A549 (cell line): ENCODE measurements around the gene RGS9BP. TPM values are rescaled to one million over a fixed set of nuclear protein-coding genes. Genes with fewer than 3 reads are reported as not detected.

Source experiments
- ATAC-seq, 2 experiments: fragments of 200-7000 bp in 1 of 2; fragments of >200 bp in 1 of 2; cut with Nextera tagmentation in 1 of 2; cut with Tn5 transposase in 1 of 2; 3 replicates each; pipeline versions ENCODE4 v1.8.0 to v1.9.1; 2018 to 2020; ENCODE audit warnings: mild to moderate bottlenecking in 1 of 2, moderate library complexity in 1 of 2
- CTCF ChIA-PET: fragments of 300-600 bp; sonication (Branson Sonifier 250); formaldehyde crosslinking; extraction: SDS; loops from one replicate; lab custom pipeline; 2021; ENCODE audit warnings: antibody characterized with exemption, inconsistent platforms; lab: Yijun Ruan, JAX
- POLR2A ChIA-PET: fragments of 350-600 bp; formaldehyde crosslinking; extraction: SDS; loops from one replicate; lab custom pipeline; 2021; ENCODE audit warnings: antibody characterized with exemption, inconsistent platforms; lab: Yijun Ruan, JAX
- DNase-seq, 2 experiments: peaks; one replicate each; pipeline versions ENCODE4 v3.0.0 to v3.0.0-alpha.2; 2011 to 2016; ENCODE audit warnings: low read depth in 1 of 2, low spot score in 1 of 2
- FAIRE-seq: peaks from 2 replicates; lab custom pipeline; 2011; peaks lifted over from hg19 to GRCh38; lab: Jason Lieb, UNC
- H3K27ac ChIP-seq, 2 experiments: fragments of >200 bp; sonication (Bioruptor Twin); formaldehyde crosslinking; 3 replicates each; pipeline ENCODE4 v1.5.1; 2016 to 2017
- H3K4me1 ChIP-seq: fragments of >200 bp; sonication (Bioruptor Twin); formaldehyde crosslinking; 3 replicates; pipeline ENCODE4 v1.6.1; 2016
- H3K4me2 ChIP-seq: fragments of >200 bp; sonication (Bioruptor Twin); formaldehyde crosslinking; 3 replicates; pipeline ENCODE4 v1.6.1; 2016
- H3K4me3 ChIP-seq: fragments of >200 bp; sonication (Bioruptor Twin); formaldehyde crosslinking; 3 replicates; pipeline ENCODE4 v1.5.1; 2016
- H3K9me3 ChIP-seq: fragments of >200 bp; sonication (Bioruptor Twin); formaldehyde crosslinking; 3 replicates; pipeline ENCODE4 v1.6.1; 2016
- ATOH8 ChIP-seq: fragments of 250-450 bp; sonication (Bioruptor Pico); IDR thresholded peaks from 2 replicates; pipeline ENCODE4 v1.5.0; 2020; ENCODE audit warnings: low read depth, mild to moderate bottlenecking, moderate library complexity
- BCL3 ChIP-seq: fragments of >200 bp; sonication (Bioruptor Twin); formaldehyde crosslinking; IDR thresholded peaks from 3 replicates; pipeline ENCODE4 v1.6.1; 2016
- BHLHE40 ChIP-seq: IDR thresholded peaks from 2 replicates; pipeline ENCODE4 v1.6.1; 2012; ENCODE audit warnings: low read depth, low read length, inconsistent platforms
- CBX8 ChIP-seq: fragments of 200-600 bp; sonication (generic); IDR thresholded peaks from 2 replicates; pipeline ENCODE4 v1.6.1; 2016
- CTCF ChIP-seq: fragments of >200 bp; sonication (Bioruptor Twin); formaldehyde crosslinking; IDR thresholded peaks from 3 replicates; pipeline ENCODE4 v1.5.1; 2016
- E2F6 ChIP-seq: IDR thresholded peaks from 2 replicates; pipeline ENCODE4 v1.6.1; 2012; ENCODE audit warnings: low read depth, borderline replicate concordance
- EHF ChIP-seq: fragments of 250-450 bp; sonication (Bioruptor Pico); IDR thresholded peaks from 2 replicates; pipeline ENCODE4 v1.5.0; 2020; ENCODE audit warnings: mild to moderate bottlenecking
- EHMT2 ChIP-seq: fragments of 200-600 bp; sonication (generic); IDR thresholded peaks from 2 replicates; pipeline ENCODE4 v1.6.1; 2016; ENCODE audit warnings: antibody characterized with exemption, low read depth, mild to moderate bottlenecking, moderate library complexity
- FOSL2 ChIP-seq, 2 experiments: fragments of 450-650 bp in 1 of 2; fragments of >200 bp in 1 of 2; sonication (Bioruptor Twin) in 1 of 2; formaldehyde crosslinking; IDR thresholded peaks; 2 replicates each; pipeline versions ENCODE4 v1.5.0 to v1.6.1; 2016 to 2020; ENCODE audit warnings: mild to moderate bottlenecking in 1 of 2, moderate library complexity in 1 of 2
- HEYL ChIP-seq: fragments of 250-450 bp; sonication (Bioruptor Pico); IDR thresholded peaks from 2 replicates; pipeline ENCODE4 v1.8.0; 2021; ENCODE audit warnings: mild to moderate bottlenecking, moderate library complexity
- HOXB5 ChIP-seq: fragments of 250-450 bp; sonication (Bioruptor Pico); IDR thresholded peaks from 2 replicates; pipeline ENCODE4 v1.5.0; 2020; ENCODE audit warnings: mild to moderate bottlenecking, moderate library complexity
- JUN ChIP-seq, 2 experiments: fragments of >200 bp; sonication (Bioruptor Twin); formaldehyde crosslinking; IDR thresholded peaks; 2 replicates in 1 of 2; 3 replicates in 1 of 2; pipeline ENCODE4 v1.6.1; 2016 to 2017
- KDM5A ChIP-seq: fragments of 200-600 bp; sonication (generic); IDR thresholded peaks from 2 replicates; pipeline ENCODE4 v1.6.1; 2016; ENCODE audit warnings: antibody characterized with exemption, mild to moderate bottlenecking
- MAX ChIP-seq: IDR thresholded peaks from 2 replicates; pipeline ENCODE4 v1.6.1; 2012
- MAZ ChIP-seq: fragments of 150-350 bp; IDR thresholded peaks from 2 replicates; pipeline ENCODE4 v1.6.1; 2014; ENCODE audit warnings: antibody characterized with exemption, low read depth, low read length, borderline replicate concordance
- MYC ChIP-seq: IDR thresholded peaks from 2 replicates; pipeline ENCODE4 v1.6.1; 2012; ENCODE audit warnings: mild to moderate bottlenecking, inconsistent platforms, low read length, improper control_type of control experiment, borderline replicate concordance
- NPAS2 ChIP-seq: fragments of 250-450 bp; sonication (Bioruptor Pico); IDR thresholded peaks from 2 replicates; pipeline ENCODE4 v1.8.0; 2022; ENCODE audit warnings: mild to moderate bottlenecking, moderate library complexity, borderline replicate concordance
- PBX3 ChIP-seq: IDR thresholded peaks from 2 replicates; pipeline ENCODE4 v1.6.1; 2012
- PHF8 ChIP-seq: fragments of 200-600 bp; sonication (generic); IDR thresholded peaks from 2 replicates; pipeline ENCODE4 v1.6.1; 2016; ENCODE audit warnings: low read depth, mild to moderate bottlenecking, antibody characterized with exemption, moderate library complexity, borderline replicate concordance
- POLR2A ChIP-seq: IDR thresholded peaks from 2 replicates; pipeline ENCODE4 v1.6.1; 2012; ENCODE audit warnings: mild to moderate bottlenecking, low read length
- RFX5 ChIP-seq: fragments of 450-650 bp; IDR thresholded peaks from 2 replicates; pipeline ENCODE4 v1.7.1; 2014; ENCODE audit warnings: antibody characterized with exemption, mild to moderate bottlenecking, moderate library complexity
- SMC3 ChIP-seq: fragments of >200 bp; sonication (Bioruptor Twin); formaldehyde crosslinking; IDR thresholded peaks from 3 replicates; pipeline ENCODE4 v1.6.1; 2018; ENCODE audit warnings: inconsistent platforms
- TFCP2L1 ChIP-seq: fragments of 250-450 bp; sonication (Bioruptor Pico); IDR thresholded peaks from 2 replicates; pipeline ENCODE4 v1.5.0; 2021; ENCODE audit warnings: mild to moderate bottlenecking
- TP53 ChIP-seq: fragments of 250-450 bp; sonication (Bioruptor Pico); IDR thresholded peaks from 2 replicates; pipeline ENCODE4 v1.5.0; 2021; ENCODE audit warnings: mild to moderate bottlenecking, moderate library complexity
- ZFP36 ChIP-seq: fragments of 450-650 bp; IDR thresholded peaks from 2 replicates; pipeline ENCODE4 v1.6.1; 2014; ENCODE audit warnings: borderline replicate concordance; ENCODE audit not compliant: partially characterized antibody
- WGBS: methylation state at CpG from one replicate; pipeline ENCODE4 v1.1.6; 2017; ENCODE audit errors: missing lambda C conversion rate; 5-methylcytosine and 5-hydroxymethylcytosine counted together
- polyA plus RNA-seq, 4 experiments: library from polyadenylated mRNA; depleted of rRNA in 3 of 4; stranded (reverse); fragments of >200 nt; fragmentation: RNase III in 1 of 4; extraction: RNeasy Plus Mini Kit Qiagen cat#74134 plus additional on column Dnase treatment in 1 of 4; gene quantifications; 2 replicates in 3 of 4; 3 replicates in 1 of 4; pipeline ENCODE4 v1.2.3, GENCODE V29; 2011 to 2017

Gene RGS9BP
- polyA plus RNA-seq, 2 of the 4 experiments (the other 2 are of a cell fraction) = 0.17 to 0.41 TPM

- FAIRE-seq = peak; percentile 96
- TF ChIP-seq CTCF (no peak), POLR2A (peak; percentile 87), SMC3 (no peak), EHF (CRISPR knock-in tag) (no peak), EHMT2 (no peak), KDM5A (no peak), HEYL (CRISPR knock-in tag) (no peak), BHLHE40 (peak; percentile 64), ZFP36 (no peak), TP53 (CRISPR knock-in tag) (peak; percentile 17; the same call in 1 of the 2 replicates), BCL3 (0 out of 3 replicates have a peak, but pooled peaks have one; percentile 57), PBX3 (peak; percentile 99), MAX (peak; percentile 85), CBX8 (no peak), TFCP2L1 (peak; percentile 59; the same call in 1 of the 2 replicates), MYC (no peak), NPAS2 (CRISPR knock-in tag) (no peak), E2F6 (0 out of 2 replicates have a peak, but pooled peaks have one; percentile 55), RFX5 (peak; percentile 60; the same call in 1 of the 2 replicates), PHF8 (peak; percentile 80; the same call in 1 of the 2 replicates), HOXB5 (CRISPR knock-in tag) (peak; percentile 62; the same call in 1 of the 2 replicates), FOSL2 (IDR thresholded peaks at IDR 0.05) (no peak), FOSL2 (CRISPR knock-in tag; IDR thresholded peaks at IDR 0.05) (0 out of 2 replicates have a peak, but pooled peaks have one; percentile 15), MAZ (peak; percentile 26; the same call in 1 of the 2 replicates), ATOH8 (CRISPR knock-in tag) (0 out of 2 replicates have a peak, but pooled peaks have one; percentile 39), JUN (IDR thresholded peaks at IDR 0.05) (peak in 1 of 2 experiments; percentile 81; a peak in 3 of 5 replicates)
- Histone ChIP-seq H3K27ac (peak within 1 kb of the TSS; percentile 82 to 88), H3K4me2 (peak within 1 kb of the TSS; percentile 85), H3K4me3 (peak within 1 kb of the TSS; percentile 84), H3K9me3 (no peaks in the 10 kb centered on the region; the same call in 2 of the 3 replicates), H3K4me1 (peaks cover 16% of the 10 kb centered on the region)
- WGBS = under 1% methylated on average over 70 of the region's 75 CpGs
- ATAC-seq = peak; percentile 82 to 94
- CTCF ChIA-PET = interaction anchor here (0.6 to 2.2 kb wide), 8 partner anchors 17 to 509 kb away, joined by 3 to 9 read pairs (median 3); partner anchors contain the start of gene NUDT19
- POLR2A ChIA-PET = interaction anchor here (0.5 to 2.2 kb wide), 9 partner anchors 13 to 502 kb away, joined by 3 to 24 read pairs (median 5); partner anchors contain the start of genes DPY19L3, NUDT19, PDCD5 and RHPN2
- DNase-seq = peak; percentile 99 to 100
Measured at GRCh38 chr19:32674931-32675719, 523 bp upstream of the RGS9BP start, which contains the start of gene ANKRD27. Gene ANKRD27, minus strand, starts transcription at chr19:32675180. Its CDS starts 16,165 bp downstream, at chr19:32659015.
